Measurements from ENCODE around the gene SLC8A3. TPM values are rescaled to one million over a fixed set of nuclear protein-coding genes. Genes with fewer than 3 reads are reported as not detected.

SLC8A3 gene
- total RNA-seq, 1 experiment from 2014 or later: not detected

DNA sequence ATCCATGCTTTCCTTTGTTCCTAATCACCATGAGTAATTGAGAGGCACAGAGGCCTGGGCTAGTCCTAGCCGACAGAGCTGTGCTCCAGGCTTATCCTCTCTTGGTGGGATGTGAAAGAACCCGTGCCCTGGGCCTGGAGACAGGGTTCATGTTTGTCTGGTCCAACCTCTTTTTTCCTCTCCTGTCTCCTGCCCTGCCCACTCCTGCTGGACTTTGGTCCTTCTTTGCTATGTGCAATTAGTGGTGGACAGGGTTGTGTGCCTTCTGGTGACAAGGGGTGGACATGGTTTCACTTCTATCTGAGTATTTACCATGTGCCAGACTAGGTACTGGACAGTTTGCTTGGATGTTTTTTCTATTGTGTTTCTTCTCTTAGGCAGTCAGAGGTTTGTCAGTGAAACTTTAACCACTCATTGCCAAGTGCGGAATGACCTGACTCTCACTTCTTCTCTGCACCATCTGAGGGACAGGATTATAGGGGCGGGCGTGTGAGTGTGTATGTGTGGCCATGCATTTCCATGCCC is 183.4 kb downstream of the SLC8A3 start:
- no peak for DNase-seq (ENCODE audit: extremely low read depth, low read depth)

GRCh38 chr14:70004791-70005190 is 184.0 kb downstream of the SLC8A3 start:
- DNase-seq (ENCODE audit: extremely low read depth, low read depth): no peak

GRCh38 chr14:70002589-70003346 is 186.0 kb downstream of the SLC8A3 start:
- DNase-seq (ENCODE audit: extremely low read depth, low read depth): peak; percentile 67

- DNase-seq (ENCODE audit: extremely low read depth, low read depth): no peak
Observed at GRCh38 chr14:70000601-70001000, 188.2 kb downstream of the SLC8A3 start.

DNA sequence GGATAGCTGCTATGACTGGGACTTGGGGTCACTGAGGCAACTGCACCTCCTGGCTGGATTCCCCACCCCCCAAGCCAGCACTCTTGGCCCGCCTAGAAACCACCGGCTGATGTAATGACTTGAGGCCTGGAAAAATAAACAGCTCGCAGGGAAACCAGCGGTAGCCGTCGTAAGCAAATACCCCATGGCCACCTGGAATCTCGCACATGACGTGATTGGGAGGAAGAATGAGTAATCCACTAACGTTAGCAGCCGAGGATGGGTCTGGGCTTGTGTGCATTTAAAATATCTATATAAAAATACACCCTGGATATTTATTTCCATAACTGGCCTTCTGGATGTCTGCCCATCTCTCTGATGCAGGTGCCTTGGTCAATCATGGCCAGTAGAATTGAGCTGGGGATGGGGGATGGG is 189.5 kb downstream of the SLC8A3 start:
- DNase-seq (ENCODE audit: extremely low read depth, low read depth): peak; percentile 100

DNA sequence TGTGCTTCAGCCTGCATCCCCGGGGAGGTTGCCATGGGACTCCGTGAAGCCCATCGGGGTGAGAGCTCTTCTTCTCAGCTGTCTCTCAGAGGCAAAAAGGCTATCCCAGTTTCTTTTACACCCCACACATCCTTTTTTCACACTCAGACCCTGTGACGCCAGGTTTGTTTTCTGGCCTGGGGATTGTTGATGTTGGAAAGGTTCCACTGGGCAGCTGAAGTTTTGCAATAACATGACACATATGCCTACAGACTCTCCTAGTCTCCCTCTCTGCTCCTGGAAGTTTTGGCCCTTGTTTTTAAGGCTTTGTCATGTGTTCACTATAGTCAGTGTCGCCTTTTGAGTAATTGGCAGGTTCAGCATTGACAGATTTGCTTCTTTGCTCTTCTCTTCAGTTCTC is 190.9 kb downstream of the SLC8A3 start:
- peak; percentile 98 for DNase-seq (ENCODE audit: extremely low read depth, low read depth)

- DNase-seq (ENCODE audit: extremely low read depth, low read depth): peak; percentile 84
Observed at GRCh38 chr14:69996216-69996615, 192.5 kb downstream of the SLC8A3 start.

Other genes starting within 250 kb of the SLC8A3 start
- 69.3 and 70.0 TPM in 2 replicates for gene COX16, start 170.7 kb upstream of the SLC8A3 start, total RNA-seq (2014; rRNA removed; shearing (Covaris generic))
- 16.8 and 21.0 TPM in 2 replicates for gene SYNJ2BP, start 228.1 kb upstream of the SLC8A3 start, total RNA-seq (2014; rRNA removed; shearing (Covaris generic))